Neuronal stem cell (in vitro differentiated cells): ENCODE measurements around the gene ZNF444.

Source experiments
- DNase-seq: peaks from one replicate; pipeline ENCODE4 v3.0.0-alpha.2; 2013; ENCODE audit warnings: low spot score
- H2AFZ ChIP-seq: one replicate; pipeline ENCODE4 v1.6.1; 2013; ENCODE audit warnings: mild to moderate bottlenecking, low read length, inconsistent platforms
- H2AK5ac ChIP-seq: 2 replicates; pipeline ENCODE4 v1.6.1; 2013; ENCODE audit warnings: low read depth, mild to moderate bottlenecking, inconsistent platforms, low read length, moderate library complexity, mixed read lengths
- H2BK120ac ChIP-seq: 2 replicates; pipeline ENCODE4 v1.6.1; 2013; ENCODE audit warnings: low read depth, mild to moderate bottlenecking, inconsistent platforms, low read length, moderate library complexity, mixed read lengths
- H2BK12ac ChIP-seq: one replicate; pipeline ENCODE4 v1.6.1; 2013; ENCODE audit warnings: low read length, inconsistent platforms
- H2BK15ac ChIP-seq: 2 replicates; pipeline ENCODE4 v1.6.1; 2013; ENCODE audit warnings: mild to moderate bottlenecking, low read length, inconsistent platforms, mixed read lengths
- H2BK5ac ChIP-seq: one replicate; pipeline ENCODE4 v1.6.1; 2013; ENCODE audit warnings: inconsistent platforms, mild to moderate bottlenecking, low read length, moderate library complexity
- H3K14ac ChIP-seq: one replicate; pipeline ENCODE4 v1.6.1; 2013; ENCODE audit warnings: low read length, inconsistent platforms
- H3K18ac ChIP-seq: 2 replicates; pipeline ENCODE4 v1.6.1; 2013; ENCODE audit warnings: low read length, inconsistent platforms
- H3K23ac ChIP-seq: 2 replicates; pipeline ENCODE4 v1.6.1; 2013; ENCODE audit warnings: low read depth, mild to moderate bottlenecking, mixed read lengths, low read length, inconsistent platforms; ENCODE audit not compliant: poor library complexity
- H3K27ac ChIP-seq: replicated peaks from 3 replicates; pipeline ENCODE4 v1.5.1; 2013; ENCODE audit warnings: low read length, inconsistent platforms
- H3K27me3 ChIP-seq, 3 experiments: 2 replicates each; pipeline ENCODE4 v1.6.1; 2013; ENCODE audit warnings: low read length in 3 of 3, mild to moderate bottlenecking in 2 of 3, inconsistent platforms in 1 of 3, low read depth in 1 of 3, mixed read lengths in 1 of 3, moderate library complexity in 1 of 3; ENCODE audit not compliant: control insufficient read depth in 3 of 3, insufficient read depth in 3 of 3
- H3K36me3 ChIP-seq, 2 donors: replicated peaks in 1 of 2; 2 replicates each; pipeline ENCODE4 v1.6.1; 2013; ENCODE audit warnings: low read length in 2 of 2; ENCODE audit not compliant: control insufficient read depth in 2 of 2, insufficient read depth in 2 of 2
- H3K4ac ChIP-seq: 2 replicates; pipeline ENCODE4 v1.6.1; 2013; ENCODE audit warnings: inconsistent platforms, mild to moderate bottlenecking, low read length, moderate library complexity
- H3K4me1 ChIP-seq, 2 donors: 1 replicate in 1 of 2; 2 replicates in 1 of 2; pipeline ENCODE4 v1.6.1; 2013; ENCODE audit warnings: low read length in 2 of 2, low read depth in 1 of 2; ENCODE audit not compliant: control insufficient read depth in 2 of 2, insufficient read depth in 1 of 2
- H3K4me2 ChIP-seq: one replicate; pipeline ENCODE4 v1.6.1; 2013; ENCODE audit warnings: mild to moderate bottlenecking, low read length, inconsistent platforms; ENCODE audit not compliant: insufficient read depth, poor library complexity, severe bottlenecking
- H3K4me3 ChIP-seq, 2 donors: 2 replicates each; pipeline ENCODE4 v1.5.1; 2013; ENCODE audit warnings: low read length in 2 of 2, mild to moderate bottlenecking in 2 of 2, inconsistent platforms in 1 of 2, moderate library complexity in 1 of 2
- H3K79me1 ChIP-seq: one replicate; pipeline ENCODE4 v1.6.1; 2013; ENCODE audit warnings: low read depth, mild to moderate bottlenecking, inconsistent platforms, low read length, moderate library complexity
- H3K9ac ChIP-seq: one replicate; pipeline ENCODE4 v1.6.1; 2013; ENCODE audit warnings: mild to moderate bottlenecking, low read depth, low read length, inconsistent platforms; ENCODE audit not compliant: poor library complexity
- H3K9me3 ChIP-seq, 2 donors: replicated peaks in 1 of 2; 2 replicates each; pipeline versions ENCODE3 to v1.6.1; 2013; ENCODE audit warnings: low read length in 2 of 2, mild to moderate bottlenecking in 2 of 2, inconsistent platforms in 1 of 2, low read depth in 1 of 2, mixed read lengths in 1 of 2, moderate library complexity in 1 of 2; ENCODE audit not compliant: control insufficient read depth in 2 of 2, insufficient read depth in 1 of 2
- H4K8ac ChIP-seq: one replicate; pipeline ENCODE4 v1.6.1; 2013; ENCODE audit warnings: low read depth, mild to moderate bottlenecking, inconsistent platforms, low read length, moderate library complexity
- H4K91ac ChIP-seq: one replicate; pipeline ENCODE4 v1.6.1; 2013; ENCODE audit warnings: low read length, low read depth, mild to moderate bottlenecking, inconsistent platforms; ENCODE audit not compliant: poor library complexity
- WGBS, 2 donors: extraction: QIAGEN DNeasy Blood & Tissue Kit; methylation state at CpG; one replicate each; pipeline ENCODE4 v1.1.7; 2013; ENCODE audit warnings: missing lambda C conversion rate in 2 of 2, mixed read lengths in 1 of 2; ENCODE audit not compliant: insufficient read length in 2 of 2, insufficient replicate concordance in 1 of 2; ENCODE audit errors: extremely low coverage in 2 of 2; 5-methylcytosine and 5-hydroxymethylcytosine counted together

Gene ZNF444

GRCh38 chr19:56136362-56136761, 4.7 kb upstream of the ZNF444 start:
- Histone ChIP-seq H3K36me3 (no peaks in the 10 kb centered on the region), H2BK15ac (no peak overlapping the region), H2BK12ac (peak overlapping the region; percentile 23), H3K79me1 (no peaks in the 10 kb centered on the region), H3K14ac (no peak overlapping the region), H3K27me3 (no peaks in the 10 kb centered on the region), H2AFZ (peak overlapping the region; percentile 87), H3K4me3 (no peak overlapping the region), H2AK5ac (no peak overlapping the region), H3K18ac (peak overlapping the region; percentile 79), H3K27ac (no peak overlapping the region), H3K4ac (no peak overlapping the region), H3K4me1 (peaks cover 11 to 13% of the 10 kb centered on the region in 2 donors), H4K91ac (no peak overlapping the region), H4K8ac (no peak overlapping the region), H3K23ac (no peak overlapping the region), H2BK120ac (no peak overlapping the region), H2BK5ac (no peak overlapping the region), H3K9ac (no peak overlapping the region), H3K9me3 (no peaks in the 10 kb centered on the region), H3K4me2 (no peak overlapping the region)
- DNase-seq: no peak
- no CpG with 5 or more reads among the region's 10 CpGs for WGBS, 2 donors

GRCh38 chr19:56137405-56137804, 3.7 kb upstream of the ZNF444 start:
- Histone ChIP-seq H3K4me1 (peaks cover 10 to 16% of the 10 kb centered on the region in 2 donors), H3K4me2 (no peak overlapping the region), H2BK5ac (no peak overlapping the region), H2AFZ (no peak overlapping the region), H3K4ac (no peak overlapping the region), H2AK5ac (no peak overlapping the region), H2BK120ac (no peak overlapping the region), H2BK12ac (no peak overlapping the region), H4K8ac (no peak overlapping the region), H4K91ac (no peak overlapping the region), H3K23ac (no peak overlapping the region), H3K79me1 (no peaks in the 10 kb centered on the region), H3K9me3 (no peaks in the 10 kb centered on the region), H3K27me3 (no peaks in the 10 kb centered on the region), H3K14ac (no peak overlapping the region), H3K9ac (no peak overlapping the region), H3K27ac (no peak overlapping the region), H3K36me3 (peaks cover 0 to 1% of the 10 kb centered on the region in 2 donors), H3K4me3 (no peak overlapping the region), H2BK15ac (no peak overlapping the region), H3K18ac (no peak overlapping the region)
- no CpG with 5 or more reads among the region's 6 CpGs for WGBS, 2 donors
- no peak for DNase-seq

DNA sequence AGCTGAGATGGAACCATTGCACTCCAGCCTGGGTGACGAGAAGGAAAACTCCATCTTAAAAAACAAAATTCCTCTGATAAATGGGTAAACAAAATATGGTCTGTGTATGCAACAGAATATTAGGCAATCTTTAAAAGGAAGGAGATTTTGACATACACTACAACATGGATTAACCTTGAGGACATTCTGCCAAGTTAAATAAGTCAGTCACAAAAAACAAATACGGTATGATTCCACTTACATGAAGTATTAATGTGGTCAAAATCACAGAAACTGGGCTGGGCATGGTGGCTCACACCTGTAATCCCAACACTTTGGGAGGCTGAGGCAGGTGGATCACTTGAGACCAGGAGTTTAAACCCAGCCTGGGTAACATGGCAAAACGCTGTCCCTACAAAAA, 3.0 kb upstream of the ZNF444 start:
- Histone ChIP-seq H3K4me3 (no peak overlapping the region), H3K18ac (no peak overlapping the region), H3K27me3 (no peaks in the 10 kb centered on the region), H3K9ac (no peak overlapping the region), H3K79me1 (no peaks in the 10 kb centered on the region), H3K4ac (no peak overlapping the region), H2AFZ (no peak overlapping the region), H2BK120ac (no peak overlapping the region), H2BK5ac (no peak overlapping the region), H3K36me3 (peaks cover 1 to 7% of the 10 kb centered on the region in 2 donors), H3K27ac (no peak overlapping the region), H2AK5ac (no peak overlapping the region), H3K23ac (no peak overlapping the region), H3K4me1 (peaks cover 10 to 18% of the 10 kb centered on the region in 2 donors), H4K91ac (no peak overlapping the region), H2BK12ac (no peak overlapping the region), H3K9me3 (no peaks in the 10 kb centered on the region), H3K4me2 (no peak overlapping the region), H4K8ac (no peak overlapping the region), H2BK15ac (no peak overlapping the region), H3K14ac (no peak overlapping the region)
- DNase-seq: no peak
- no CpG with 5 or more reads among the region's 3 CpGs for WGBS, 2 donors

- no peak for DNase-seq
Observed at GRCh38 chr19:56139847-56140582, 1.1 kb upstream of the ZNF444 start.

More at GRCh38 chr19:56139847-56140582, 1.1 kb upstream of the ZNF444 start:
- Histone ChIP-seq H3K9me3 (no peaks in the 10 kb centered on the region), H3K14ac (no peak overlapping the region), H3K27me3 (no peaks in the 10 kb centered on the region), H3K4me2 (peak overlapping the region; percentile 71), H2AK5ac (no peak overlapping the region), H3K4me3 (peak overlapping the region; percentile 50 to 75), H3K4ac (no peak overlapping the region), H3K27ac (peak overlapping the region; percentile 75), H4K91ac (no peak overlapping the region), H2BK15ac (no peak overlapping the region), H4K8ac (no peak overlapping the region), H3K23ac (no peak overlapping the region), H3K9ac (peak overlapping the region; percentile 71), H2BK12ac (no peak overlapping the region), H2AFZ (peak overlapping the region; percentile 85), H3K36me3 (peaks cover 3 to 7% of the 10 kb centered on the region in 2 donors), H3K4me1 (peaks cover 10 to 22% of the 10 kb centered on the region in 2 donors), H2BK120ac (no peak overlapping the region), H2BK5ac (no peak overlapping the region), H3K18ac (peak overlapping the region; percentile 50), H3K79me1 (peaks cover 2% of the 10 kb centered on the region)
- no CpG with 5 or more reads among the region's 22 CpGs for WGBS, 2 donors
